ENCODE measurements around the gene TMEM132D. TPM values are rescaled to one million over a fixed set of nuclear protein-coding genes. Genes with fewer than 3 reads are reported as not detected.

TMEM132D gene
- total RNA-seq, 4 donors from 2014 or later: 0.17 TPM; not detected in 3

GRCh38 chr12:129393357-129393937 is 510.4 kb downstream of the TMEM132D start:
- intact Hi-C loops (cut with DNase I): no loop called here
- peaks cover 0 to 7% (median 2%) of the 10 kb centered on the region in 4 donors for H3K9me3 ChIP-seq
- no peak for DNase-seq (ENCODE audit: extremely low spot score)
- H3K27me3 ChIP-seq: peaks cover 0 to 7% (median 0%) of the 10 kb centered on the region in 4 donors
- no peak for TF ChIP-seq EP300 (IDR thresholded peaks at IDR 0.05)
- no peak for TF ChIP-seq POLR2AphosphoS5 (IDR thresholded peaks at IDR 0.05)
- no peak for TF ChIP-seq CTCF (IDR thresholded peaks at IDR 0.05)
- TF ChIP-seq POLR2A (IDR thresholded peaks at IDR 0.05; ENCODE audit: low read depth): no peak
- H3K36me3 ChIP-seq: no peaks in the 10 kb centered on the region
- H3K27ac ChIP-seq (replicated peaks in 1 of 4): no peak overlapping the region
- WGBS: 42% methylated on average over 5 of the region's 5 CpGs
- no peak overlapping the region for H3K4me3 ChIP-seq
- no peaks in the 10 kb centered on the region for H3K4me1 ChIP-seq

GRCh38 chr12:129385637-129385990 is 518.2 kb downstream of the TMEM132D start:
- intact Hi-C loops (cut with DNase I): no loop called here
- no peaks in the 10 kb centered on the region for H3K36me3 ChIP-seq
- H3K4me1 ChIP-seq: no peaks in the 10 kb centered on the region
- H3K27ac ChIP-seq (replicated peaks in 1 of 4): no peak overlapping the region
- 40% methylated on average over 1 of the region's 1 CpG for WGBS
- TF ChIP-seq POLR2A (IDR thresholded peaks at IDR 0.05; ENCODE audit: low read depth) (no peak), CTCF (IDR thresholded peaks at IDR 0.05) (no peak), EP300 (IDR thresholded peaks at IDR 0.05) (no peak), POLR2AphosphoS5 (IDR thresholded peaks at IDR 0.05) (no peak)
- H3K27me3 ChIP-seq: peaks cover 0 to 13% (median 0%) of the 10 kb centered on the region in 4 donors
- no peak overlapping the region for H3K4me3 ChIP-seq
- H3K9me3 ChIP-seq: no peaks in the 10 kb centered on the region
- DNase-seq (ENCODE audit: extremely low spot score): no peak

- Histone ChIP-seq H3K4me3 (no peak overlapping the region), H3K27me3 (peaks cover 0 to 13% (median 0%) of the 10 kb centered on the region in 4 donors), H3K27ac (replicated peaks in 1 of 4) (no peak overlapping the region), H3K9me3 (no peaks in the 10 kb centered on the region), H3K36me3 (no peaks in the 10 kb centered on the region), H3K4me1 (no peaks in the 10 kb centered on the region)
- DNase-seq (ENCODE audit: extremely low spot score): no peak
- TF ChIP-seq EP300 (IDR thresholded peaks at IDR 0.05): no peak
- intact Hi-C loops (cut with DNase I): no loop called here
- 69% methylated on average over 9 of the region's 9 CpGs for WGBS
Measured at GRCh38 chr12:129383956-129384355, 519.9 kb downstream of the TMEM132D start.

- intact Hi-C loops (cut with DNase I): no loop called here
- no peaks in the 10 kb centered on the region for H3K4me1 ChIP-seq
- no peak overlapping the region for H3K27ac ChIP-seq (replicated peaks in 1 of 4)
- no peak overlapping the region for H3K4me3 ChIP-seq
- peaks cover 0 to 13% (median 0%) of the 10 kb centered on the region in 4 donors for H3K27me3 ChIP-seq
- H3K9me3 ChIP-seq: peaks cover 0 to 3% (median 0%) of the 10 kb centered on the region in 4 donors
- DNase-seq (ENCODE audit: extremely low spot score): no peak
- no peak for TF ChIP-seq CTCF (IDR thresholded peaks at IDR 0.05)
- no peak for TF ChIP-seq POLR2AphosphoS5 (IDR thresholded peaks at IDR 0.05)
- TF ChIP-seq EP300 (IDR thresholded peaks at IDR 0.05): no peak
- TF ChIP-seq POLR2A (IDR thresholded peaks at IDR 0.05; ENCODE audit: low read depth): no peak
- WGBS: 53% methylated on average over 3 of the region's 3 CpGs
- no peaks in the 10 kb centered on the region for H3K36me3 ChIP-seq
Measured at GRCh38 chr12:129381715-129382114, 522.1 kb downstream of the TMEM132D start.

- WGBS: 77% methylated on average over 6 of the region's 6 CpGs
- no peak for DNase-seq (ENCODE audit: extremely low spot score)
- intact Hi-C loops (cut with DNase I): no loop called here
- peaks cover 0 to 3% (median 0%) of the 10 kb centered on the region in 4 donors for H3K9me3 ChIP-seq
- TF ChIP-seq CTCF (IDR thresholded peaks at IDR 0.05) (no peak), POLR2A (IDR thresholded peaks at IDR 0.05; ENCODE audit: low read depth) (no peak), POLR2AphosphoS5 (IDR thresholded peaks at IDR 0.05) (no peak), EP300 (IDR thresholded peaks at IDR 0.05) (no peak)
- peaks cover 0 to 13% (median 0%) of the 10 kb centered on the region in 4 donors for H3K27me3 ChIP-seq
- no peak overlapping the region for H3K27ac ChIP-seq (replicated peaks in 1 of 4)
- no peaks in the 10 kb centered on the region for H3K4me1 ChIP-seq
- no peaks in the 10 kb centered on the region for H3K36me3 ChIP-seq
- H3K4me3 ChIP-seq: no peak overlapping the region
Measured at GRCh38 chr12:129379076-129379804, 524.6 kb downstream of the TMEM132D start.
